Suprapubic skin (tissue), 4 donors: ENCODE results near the gene B3GALT5.

Experiments
- CTCF ChIP-seq, 2 donors: fragments of 200-600 bp in 1 of 2; fragments of 450-650 bp in 1 of 2; sonication (generic) in 1 of 2; IDR thresholded peaks; one replicate each; pipeline ENCODE4 v1.5.1; 2016 to 2019; ENCODE audit warnings: antibody characterized with exemption in 2 of 2, mild to moderate bottlenecking in 1 of 2, moderate library complexity in 1 of 2
- EP300 ChIP-seq: sonication (generic); formaldehyde crosslinking; IDR thresholded peaks from one replicate; pipeline ENCODE4 v1.6.1; 2017; ENCODE audit warnings: antibody characterized with exemption
- POLR2AphosphoS5 ChIP-seq, 3 donors: sonication (generic); formaldehyde crosslinking; IDR thresholded peaks; one replicate each; pipeline ENCODE4 v1.6.1; 2017; ENCODE audit warnings: antibody characterized with exemption in 3 of 3

DNA sequence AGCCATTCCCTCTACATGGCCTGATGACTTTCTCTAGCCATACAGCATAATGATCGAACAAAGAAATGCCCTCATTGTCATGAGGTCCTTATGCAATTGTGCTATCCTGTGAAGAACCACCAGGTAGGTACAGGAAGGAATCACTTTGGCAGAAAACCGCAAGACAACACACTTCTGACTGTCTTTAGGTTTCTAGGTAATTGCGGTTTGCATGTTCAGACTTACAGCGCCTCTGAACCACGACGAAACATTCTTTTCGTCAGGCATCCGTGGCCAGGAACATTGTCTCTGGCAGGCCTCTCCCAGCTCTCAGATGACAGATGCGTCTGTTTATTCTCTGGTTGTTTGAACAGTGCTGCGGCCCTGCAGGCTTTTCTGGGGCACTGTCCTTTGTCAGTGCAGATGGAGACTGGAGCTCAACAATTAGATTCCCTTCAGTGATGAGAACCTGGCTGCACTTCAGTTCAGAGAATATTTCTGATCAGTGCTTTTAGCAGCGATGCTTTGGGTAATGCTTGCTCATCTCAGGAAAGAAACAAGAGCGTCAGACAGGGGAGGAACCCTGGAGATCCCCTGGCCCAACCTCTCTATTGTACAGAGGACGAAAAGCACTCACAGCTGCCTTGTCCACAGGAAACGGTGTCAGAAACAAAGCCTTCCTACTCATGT lies 63.4 kb downstream of the B3GALT5 start:
- TF ChIP-seq EP300: no peak
- TF ChIP-seq CTCF (IDR thresholded peaks at IDR 0.05): no peak
- TF ChIP-seq POLR2AphosphoS5 (IDR thresholded peaks at IDR 0.05): no peak
